GM19023 (cell line): ENCODE data around the gene ZHX3.

Source experiments
- ATAC-seq: cut with Tn5 transposase; IDR thresholded peaks from one replicate; pipeline ENCODE4 v1.9.1; 2021; ENCODE audit warnings: mild to moderate bottlenecking, moderate library complexity; ENCODE audit not compliant: unreplicated experiment

Gene ZHX3

GRCh38 chr20:41304424-41305079 is 13.0 kb downstream of the ZHX3 start:
- ATAC-seq, result no peak

DNA sequence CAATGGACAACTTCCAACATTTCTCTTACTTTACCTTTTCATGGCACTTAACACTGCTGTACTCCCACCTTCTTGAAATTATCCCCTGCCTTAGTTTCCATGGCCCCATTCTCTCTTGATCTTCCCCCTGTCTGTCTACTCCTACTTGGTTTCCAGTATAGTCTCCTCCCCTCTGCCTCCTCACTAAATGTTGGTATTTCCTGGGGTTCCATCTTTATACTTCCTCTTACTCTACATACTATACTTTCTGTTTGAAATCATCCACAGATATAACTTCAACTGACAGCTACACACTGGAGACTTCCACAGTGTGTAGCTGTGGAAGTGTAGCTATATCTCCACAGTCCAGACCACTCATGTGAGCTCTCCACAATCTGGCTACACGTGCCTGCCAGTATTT is 13.5 kb downstream of the ZHX3 start:
- ATAC-seq, result no peak

DNA sequence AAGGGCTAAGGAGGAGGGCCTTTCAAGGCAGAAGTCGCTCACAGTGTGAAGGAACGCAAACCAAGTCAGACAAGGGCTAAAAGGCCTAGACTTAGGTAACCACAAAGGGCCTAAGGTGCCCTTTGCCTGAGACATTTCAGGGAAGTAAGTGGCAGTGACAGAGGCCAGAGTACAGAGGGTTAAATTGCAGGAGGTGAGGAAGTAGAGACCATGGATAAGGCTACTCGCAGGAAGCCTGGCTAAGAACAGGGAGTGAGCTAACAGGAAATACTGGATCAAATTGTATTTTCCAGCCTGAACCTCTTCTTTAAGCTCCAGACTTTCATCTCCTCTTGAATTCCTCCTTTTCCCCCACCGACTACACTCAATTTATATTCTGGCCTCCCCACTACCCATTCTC is 16.6 kb downstream of the ZHX3 start:
- no peak for ATAC-seq

DNA sequence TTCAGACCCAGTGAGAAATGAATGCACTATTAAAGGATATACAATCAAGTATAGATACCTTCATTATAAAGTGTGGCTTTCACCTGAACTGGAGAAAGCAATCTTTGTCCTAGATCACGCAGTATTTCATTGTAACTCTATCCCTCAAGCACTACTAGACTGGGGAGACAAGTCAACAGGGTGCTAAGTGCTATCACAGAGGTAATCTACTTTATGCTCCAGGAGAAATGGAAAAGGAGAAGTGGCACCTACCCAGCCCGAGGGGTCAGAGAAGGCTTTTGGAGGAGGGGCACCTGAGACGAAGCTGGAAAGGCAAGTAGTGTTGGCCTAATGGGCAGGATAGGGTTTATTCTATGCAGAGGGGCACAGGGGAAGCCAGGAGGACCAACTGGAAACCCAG is 17.1 kb downstream of the ZHX3 start:
- no peak for ATAC-seq

DNA sequence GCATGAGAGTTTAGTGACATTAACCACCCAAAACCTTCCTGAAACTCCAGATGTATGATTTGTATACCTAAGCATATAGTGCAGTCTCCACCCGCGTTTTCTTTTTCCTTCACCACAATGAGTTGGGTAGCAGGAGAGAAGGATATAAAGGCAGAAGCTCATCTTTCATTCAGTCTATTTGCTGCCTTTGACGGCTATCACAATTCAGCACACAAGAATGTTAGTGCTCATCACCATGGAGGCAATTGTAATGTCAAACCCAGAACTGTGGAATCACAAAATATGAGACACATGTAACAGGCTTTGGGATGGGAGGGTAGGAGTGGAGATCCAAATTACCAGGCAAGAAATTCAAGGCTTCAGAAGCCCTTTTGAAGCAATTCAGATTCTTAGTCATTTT is 17.6 kb downstream of the ZHX3 start:
- no peak for ATAC-seq

GRCh38 chr20:41293269-41294037 is 24.1 kb downstream of the ZHX3 start:
- no peak for ATAC-seq

DNA sequence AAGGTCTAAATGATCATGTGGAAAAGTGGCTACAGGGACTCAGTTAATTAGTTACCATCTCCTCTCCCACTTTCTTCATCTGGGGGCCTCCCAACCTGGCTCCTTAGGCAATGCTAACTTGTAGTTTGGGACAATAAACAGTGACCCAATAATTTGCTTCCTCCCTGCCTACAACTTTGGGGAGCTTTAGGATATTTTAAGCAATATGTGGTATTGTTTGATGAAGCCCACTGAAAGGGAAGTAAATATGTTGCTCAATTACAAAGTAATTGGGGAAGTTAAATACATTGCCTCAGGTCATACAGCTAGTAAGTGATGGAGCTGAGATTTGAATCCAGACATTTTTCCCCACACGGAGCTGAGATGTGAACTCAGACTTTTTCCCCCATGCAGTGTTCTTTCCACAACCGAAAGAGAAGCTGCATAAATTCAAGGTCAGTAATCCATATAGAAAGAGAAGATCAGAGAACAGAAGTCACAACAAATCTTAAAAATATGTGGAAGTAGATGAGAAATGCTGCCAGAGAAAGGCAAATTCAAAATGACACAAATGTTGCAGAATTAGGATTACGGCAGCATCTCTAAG is 26.6 kb downstream of the ZHX3 start:
- no peak for ATAC-seq

DNA sequence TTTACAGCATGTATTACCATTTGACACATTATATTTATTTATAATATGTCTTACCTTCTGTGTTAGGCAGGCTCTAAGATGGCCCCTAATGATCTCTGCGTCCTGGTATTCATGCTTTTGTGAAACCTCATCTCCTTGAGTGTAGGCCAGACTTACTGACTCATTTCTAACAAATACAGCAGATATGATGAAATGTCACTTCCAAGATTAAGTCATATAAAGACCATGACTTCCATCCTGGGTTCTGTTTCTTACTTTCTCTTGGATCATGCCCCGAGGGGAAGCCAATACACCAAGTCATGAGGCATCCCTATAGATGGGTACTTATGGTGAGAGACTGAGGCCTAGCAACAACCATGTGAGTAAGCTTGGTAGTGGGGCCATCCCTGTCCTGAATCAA is 30.2 kb downstream of the ZHX3 start:
- no peak for ATAC-seq

GRCh38 chr20:41286240-41286851 is 31.2 kb downstream of the ZHX3 start:
- no peak for ATAC-seq

GRCh38 chr20:41279546-41280225 is 37.8 kb downstream of the ZHX3 start:
- ATAC-seq, result no peak

GRCh38 chr20:41278936-41279335 is 38.6 kb downstream of the ZHX3 start:
- no peak for ATAC-seq

DNA sequence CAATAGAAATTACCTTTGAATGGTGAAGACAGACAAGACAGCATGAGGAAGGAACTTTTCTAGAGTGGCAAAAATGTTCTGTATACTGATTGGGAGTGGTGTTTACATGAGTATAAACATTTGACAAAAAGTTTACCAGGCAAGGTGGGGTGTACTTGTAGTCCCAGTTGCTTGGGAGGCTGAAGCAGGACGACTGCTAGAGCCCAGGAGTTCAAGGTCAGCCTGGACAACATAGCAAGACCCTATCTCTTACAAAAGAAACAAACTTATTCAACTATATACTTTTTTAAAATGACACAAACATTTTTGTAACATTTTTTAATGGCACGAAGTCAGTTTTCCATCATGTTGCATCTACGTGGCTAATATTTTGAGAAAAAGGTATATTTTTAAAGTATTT is 40.5 kb downstream of the ZHX3 start:
- no peak for ATAC-seq

DNA sequence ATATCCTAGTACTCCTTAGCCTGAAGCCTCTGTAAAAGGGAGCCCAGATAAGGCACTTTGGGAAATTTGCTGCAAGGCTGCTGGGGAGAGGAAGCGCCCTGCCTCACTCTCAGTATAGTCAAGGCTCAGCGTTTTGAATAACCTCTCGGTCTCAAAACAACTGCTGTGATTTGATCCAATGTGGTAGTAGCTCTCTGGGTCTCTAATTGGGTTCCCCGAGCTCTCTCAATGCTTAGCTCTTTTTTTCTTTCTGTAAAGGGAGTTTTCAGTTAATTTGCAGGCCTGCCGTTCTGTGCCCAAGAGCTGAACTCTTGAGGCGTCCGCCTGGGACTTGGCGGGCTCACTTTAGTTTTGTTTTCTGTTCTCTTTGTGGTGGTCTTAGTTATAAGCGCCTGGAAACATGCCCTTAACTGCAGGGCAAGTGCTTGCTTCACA is 41.2 kb downstream of the ZHX3 start:
- no peak for ATAC-seq

- no peak for ATAC-seq
Observed at GRCh38 chr20:41275301-41275731, 42.2 kb downstream of the ZHX3 start.

DNA sequence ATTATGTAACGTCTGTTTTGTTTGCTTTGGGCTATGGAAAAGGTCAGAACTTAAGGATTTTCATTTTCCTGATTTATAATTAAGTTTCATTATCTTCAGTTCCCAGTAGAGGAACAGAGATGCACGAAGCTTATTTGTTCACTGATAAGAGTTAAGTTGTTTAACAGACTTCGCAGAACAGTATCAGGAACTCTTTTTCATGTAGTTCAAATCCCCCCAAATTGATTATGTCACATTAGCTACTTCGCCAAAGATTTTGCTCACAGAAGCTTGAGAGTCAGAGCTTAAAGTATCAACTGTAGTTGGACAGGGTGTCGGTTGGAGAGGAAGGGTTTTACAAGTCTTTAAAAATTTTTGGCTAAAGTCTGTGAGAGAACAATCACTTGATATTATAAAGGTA is 43.4 kb downstream of the ZHX3 start:
- ATAC-seq, result no peak

DNA sequence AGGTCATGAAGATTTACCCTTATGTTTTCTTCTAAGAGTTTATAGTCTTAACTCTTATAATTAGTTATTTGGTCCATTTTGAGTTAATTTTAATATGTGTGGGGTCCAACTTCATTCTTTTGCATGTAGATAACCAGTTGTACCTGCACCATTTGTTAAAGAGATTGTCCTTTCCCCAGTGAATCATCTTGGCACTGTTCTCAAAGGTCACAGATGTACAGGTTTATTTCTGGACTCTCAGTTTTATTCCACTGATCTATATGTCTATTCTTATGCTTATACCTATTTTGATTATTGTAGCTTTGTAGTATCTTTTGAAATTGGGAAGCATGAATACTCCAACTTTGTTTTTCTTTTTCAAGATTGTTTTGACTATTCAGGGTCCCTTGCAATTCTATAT is 44.1 kb downstream of the ZHX3 start:
- no peak for ATAC-seq

GRCh38 chr20:41272339-41272738 is 45.2 kb downstream of the ZHX3 start:
- no peak for ATAC-seq

- ATAC-seq, result no peak
Observed at GRCh38 chr20:41268917-41269652, 48.4 kb downstream of the ZHX3 start.

GRCh38 chr20:41268402-41268801 is 49.1 kb downstream of the ZHX3 start:
- no peak for ATAC-seq

- ATAC-seq, result no peak
Observed at GRCh38 chr20:41265938-41266337, 51.6 kb downstream of the ZHX3 start.

DNA sequence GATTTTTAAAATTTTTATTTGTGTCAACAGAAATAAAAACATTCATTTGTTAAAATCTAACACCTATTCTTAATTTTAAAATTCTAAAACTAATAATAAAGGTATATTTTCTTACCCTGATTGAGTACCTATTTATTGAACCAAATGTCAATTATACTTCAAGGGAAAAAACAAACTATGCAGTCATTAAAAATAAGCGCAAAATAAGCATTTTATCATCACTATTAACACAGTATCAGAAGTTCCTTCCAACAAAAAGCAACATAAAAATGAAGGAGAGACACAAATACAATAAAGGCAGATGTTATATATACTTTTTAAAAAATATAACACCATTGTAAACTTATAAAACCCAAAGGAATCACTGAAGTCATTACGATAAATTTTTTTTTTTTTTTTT is 52.7 kb downstream of the ZHX3 start:
- no peak for ATAC-seq
